Measurements from ENCODE around the gene CHST8. TPM values are rescaled to one million over a fixed set of nuclear protein-coding genes. Genes with fewer than 3 reads are reported as not detected.

Gene CHST8
- total RNA-seq, 1 experiment from 2014 or later, result 0.12 TPM

- no peak for DNase-seq (ENCODE audit: extremely low read depth, low read depth)
These were observed 159.0 kb downstream of the CHST8 start for GRCh38 chr19:33780746-33781145.

- no peak for DNase-seq (ENCODE audit: extremely low read depth, low read depth)
These were observed 159.7 kb downstream of the CHST8 start for GRCh38 chr19:33781415-33781935.

DNA sequence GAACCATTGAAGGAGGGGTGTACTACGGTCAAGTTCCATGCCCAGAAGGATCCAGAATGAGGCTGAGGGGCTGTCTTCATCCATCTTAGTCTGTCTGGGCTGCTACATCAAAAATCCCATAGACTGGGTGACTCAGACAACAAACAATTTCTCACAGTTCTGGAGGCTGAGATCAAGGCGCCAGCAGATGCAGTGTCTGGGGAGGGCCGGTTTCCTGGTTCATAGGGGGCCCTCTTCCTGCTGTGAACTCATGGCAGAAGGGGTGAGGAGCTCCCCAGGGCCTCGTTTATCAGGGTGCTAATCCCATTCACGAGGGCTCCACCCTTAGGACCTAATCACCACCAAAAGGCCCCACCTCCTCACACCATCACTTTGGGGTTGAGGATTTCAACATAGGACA is 160.2 kb downstream of the CHST8 start:
- no peak for DNase-seq (ENCODE audit: extremely low read depth, low read depth)

DNA sequence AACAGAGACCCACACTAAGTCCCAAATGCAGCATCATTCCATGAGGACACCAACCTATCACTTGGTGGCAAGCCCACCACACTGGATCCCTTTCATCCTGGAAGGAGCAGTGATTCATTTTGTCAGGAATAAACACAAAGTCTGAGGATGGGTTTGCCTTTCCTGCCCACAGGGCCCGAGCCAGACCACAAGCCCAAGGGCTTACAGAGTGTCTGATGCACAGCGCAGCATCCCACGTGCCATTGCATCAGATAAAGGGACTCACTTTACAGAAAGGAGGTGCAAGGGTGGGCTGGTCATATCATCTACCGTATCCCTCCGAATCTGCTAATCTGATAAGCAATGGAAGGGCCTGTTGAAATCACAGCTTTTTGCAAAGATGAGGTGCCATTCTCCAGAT is 162.7 kb downstream of the CHST8 start:
- DNase-seq (ENCODE audit: extremely low read depth, low read depth), result no peak

- DNase-seq (ENCODE audit: extremely low read depth, low read depth), result no peak
These were observed 164.0 kb downstream of the CHST8 start for GRCh38 chr19:33785795-33786194.

- no peak for DNase-seq (ENCODE audit: extremely low read depth, low read depth)
These were observed 166.9 kb downstream of the CHST8 start for GRCh38 chr19:33788676-33789075.

DNA sequence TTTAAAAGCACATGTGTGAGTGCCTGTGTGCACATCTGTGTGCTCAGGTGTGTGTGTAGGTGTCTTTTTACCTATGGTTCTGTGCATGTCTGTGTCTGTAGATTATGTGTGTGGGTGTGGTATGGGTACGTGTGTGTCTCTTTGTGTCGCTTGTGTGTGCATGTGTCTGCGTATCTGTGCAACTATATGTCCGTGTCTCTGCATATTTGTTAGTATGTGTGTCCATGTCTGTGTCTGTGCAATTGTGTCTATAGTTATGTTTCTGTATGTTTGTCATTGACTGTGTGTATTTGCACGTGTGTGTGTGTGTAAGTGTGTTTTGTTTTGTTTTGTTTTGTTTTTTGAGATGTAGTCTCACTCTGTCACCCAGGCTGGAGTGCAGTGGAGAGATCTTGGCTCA is 167.6 kb downstream of the CHST8 start:
- no peak for DNase-seq (ENCODE audit: extremely low read depth, low read depth)

DNA sequence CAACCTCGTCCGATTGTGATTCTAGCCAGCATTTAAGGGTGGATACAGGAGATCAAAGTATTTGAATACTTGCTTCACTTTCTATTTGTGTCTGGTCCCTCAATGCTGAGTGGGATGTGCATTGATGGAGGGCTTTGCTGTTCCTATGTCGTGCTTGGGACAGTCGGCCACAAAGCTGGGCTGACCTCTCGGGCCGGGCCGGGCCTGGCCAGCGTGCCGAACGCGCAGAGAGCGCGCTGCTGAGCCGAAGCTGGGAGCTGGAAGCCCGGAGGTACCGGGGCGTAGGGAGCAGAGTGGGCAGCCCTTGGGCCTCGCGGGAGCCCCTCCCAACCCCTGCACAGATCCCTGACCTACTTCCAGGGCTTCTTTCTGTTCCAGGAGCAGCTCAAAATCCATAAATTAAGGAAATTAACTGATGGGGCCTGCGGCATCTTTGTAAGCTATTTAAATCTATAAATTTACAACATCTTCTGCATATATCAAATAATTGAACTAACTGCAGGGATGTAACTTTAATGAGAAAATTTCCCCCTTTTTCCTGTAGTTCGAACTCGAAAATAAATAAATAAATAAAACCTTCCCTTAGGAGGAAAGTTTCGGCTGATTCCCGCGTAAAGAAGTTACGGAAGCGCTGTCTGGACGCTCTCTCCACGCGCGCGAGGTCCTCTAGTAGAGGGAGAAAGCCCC is 173.1 kb downstream of the CHST8 start:
- no peak for DNase-seq (ENCODE audit: extremely low read depth, low read depth)

DNA sequence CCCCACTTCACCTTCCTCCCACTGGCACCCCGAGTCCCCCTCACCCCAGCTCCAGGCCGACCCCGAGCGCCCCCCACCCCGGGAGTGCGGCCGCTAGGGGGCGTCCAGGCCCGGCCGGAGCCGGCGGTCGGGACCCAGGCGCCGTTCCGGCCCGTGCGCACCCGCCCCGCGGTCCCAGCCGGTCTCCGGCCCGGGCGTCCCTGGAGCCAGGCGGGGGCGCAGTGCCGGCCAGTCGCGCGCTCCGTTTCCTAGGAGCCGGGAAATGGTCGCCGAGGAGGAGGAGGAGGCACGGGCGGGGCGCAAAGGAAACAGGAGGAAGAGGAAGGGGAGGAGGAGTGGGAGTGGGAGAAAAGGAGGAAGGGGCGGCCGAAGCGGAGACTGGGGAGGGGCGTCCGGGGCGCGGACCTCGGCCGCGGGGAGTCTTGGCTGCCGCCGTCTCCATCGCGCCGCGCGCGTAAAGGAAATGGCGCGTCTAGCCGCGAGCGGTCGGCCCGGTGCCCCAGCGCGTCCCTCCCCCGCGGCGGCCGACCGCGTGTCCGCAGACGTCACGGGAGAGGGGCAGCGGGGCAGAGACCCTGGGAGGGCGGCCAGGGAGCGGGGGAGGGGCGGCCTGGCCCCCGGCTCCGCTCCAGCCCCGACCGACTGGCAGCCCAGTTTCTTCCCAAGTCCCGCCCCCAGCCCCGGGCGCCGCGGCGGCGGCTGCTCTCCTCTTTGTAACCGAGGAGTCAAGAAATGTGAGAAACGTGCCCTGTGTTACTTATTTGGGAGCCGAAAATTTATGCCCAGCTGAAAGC is 173.8 kb downstream of the CHST8 start:
- peak; percentile 60 for DNase-seq (ENCODE audit: extremely low read depth, low read depth)

DNA sequence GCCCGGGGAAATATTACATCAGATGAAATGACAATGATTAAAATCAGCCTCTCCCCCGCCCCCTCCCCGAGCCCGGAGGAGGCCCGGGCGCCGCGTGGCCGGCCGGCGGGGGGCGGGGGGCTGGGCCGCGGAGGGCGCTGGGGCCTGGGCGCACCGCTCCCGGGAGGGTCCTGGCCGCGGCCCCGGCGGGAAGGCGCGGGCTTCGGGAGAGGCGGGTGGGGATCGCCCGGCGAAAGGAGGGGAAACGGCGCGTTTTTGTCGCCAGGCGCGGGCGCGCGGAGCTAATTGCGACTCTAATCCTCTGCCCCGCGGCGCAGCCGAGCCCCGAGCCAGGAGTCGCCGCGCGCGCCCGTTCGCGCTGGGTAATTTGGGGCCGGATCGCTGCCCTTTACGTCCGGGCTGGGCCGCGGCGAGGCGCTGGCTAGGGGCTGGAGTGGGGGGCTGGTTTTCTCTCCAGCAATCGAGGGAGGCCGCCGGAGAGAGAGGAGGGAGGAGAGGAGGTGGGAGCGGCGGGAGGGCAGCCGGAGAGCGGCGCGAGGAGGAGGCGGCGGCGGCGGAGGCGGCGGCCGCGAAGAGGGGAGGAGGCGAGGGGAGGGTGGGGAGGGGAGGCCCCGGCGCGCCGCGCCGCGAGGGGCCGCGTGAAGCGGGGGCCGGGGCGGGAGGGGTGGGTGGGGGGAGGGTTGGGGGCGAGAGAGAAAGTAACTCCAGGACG is 174.6 kb downstream of the CHST8 start, which contains the start of gene KCTD15:
KCTD15 (plus strand) TSS at position 707 of the 712 bp plus-strand sequence. CDS start 3,585 bp downstream, outside the sequence.
- no peak for DNase-seq (ENCODE audit: extremely low read depth, low read depth)

- no peak for DNase-seq (ENCODE audit: extremely low read depth, low read depth)
These were observed 176.3 kb downstream of the CHST8 start for GRCh38 chr19:33797802-33798671.

GRCh38 chr19:33798681-33799111 is 176.9 kb downstream of the CHST8 start:
- no peak for DNase-seq (ENCODE audit: extremely low read depth, low read depth)

DNA sequence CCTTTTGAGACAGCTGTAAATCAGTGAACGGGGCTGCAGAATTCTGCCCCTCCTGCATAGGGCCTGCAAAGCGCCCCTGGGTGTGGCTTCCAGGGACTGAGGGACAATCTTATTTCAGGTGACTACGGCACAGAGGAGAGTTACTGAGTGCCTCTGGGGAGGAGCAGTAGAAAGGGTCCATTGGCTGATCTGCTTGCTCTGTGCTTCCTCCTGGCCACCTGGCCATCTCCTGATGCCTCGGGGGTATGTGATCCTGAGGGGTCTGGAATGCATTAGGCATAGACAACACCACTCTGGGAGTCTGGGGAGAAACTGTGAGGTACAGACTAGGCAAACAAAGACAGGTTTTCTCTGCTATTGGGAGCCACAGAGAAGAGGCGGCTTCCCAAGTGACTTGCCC is 177.7 kb downstream of the CHST8 start:
- DNase-seq (ENCODE audit: extremely low read depth, low read depth), result no peak

- DNase-seq (ENCODE audit: extremely low read depth, low read depth), result no peak
These were observed 178.4 kb downstream of the CHST8 start for GRCh38 chr19:33800012-33800680.

- no peak for DNase-seq (ENCODE audit: extremely low read depth, low read depth)
These were observed 179.7 kb downstream of the CHST8 start for GRCh38 chr19:33801411-33801810.

DNA sequence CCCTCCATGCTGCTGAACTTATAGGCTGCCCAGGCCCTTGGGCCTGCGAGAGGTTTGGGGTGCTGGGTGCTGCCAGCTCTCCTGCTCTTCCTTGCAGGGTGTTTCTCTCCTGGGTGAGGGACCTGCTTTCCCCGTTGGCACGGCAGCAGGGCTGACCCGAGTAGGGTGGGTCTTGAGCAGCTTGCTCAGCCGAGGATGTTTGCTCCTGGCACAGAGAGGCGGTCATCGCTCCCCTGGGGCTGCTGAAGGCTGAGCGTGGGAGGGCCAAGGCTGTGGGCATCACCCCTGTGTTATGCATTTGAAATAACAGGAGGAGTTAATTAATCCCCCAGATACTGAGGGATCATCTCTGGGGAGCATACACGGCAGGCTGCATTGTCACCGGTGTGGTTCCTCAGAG is 180.2 kb downstream of the CHST8 start:
- DNase-seq (ENCODE audit: extremely low read depth, low read depth), result no peak

- DNase-seq (ENCODE audit: extremely low read depth, low read depth), result no peak
These were observed 181.0 kb downstream of the CHST8 start for GRCh38 chr19:33802801-33803200.

GRCh38 chr19:33803383-33803782 is 181.6 kb downstream of the CHST8 start:
- no peak for DNase-seq (ENCODE audit: extremely low read depth, low read depth)

- DNase-seq (ENCODE audit: extremely low read depth, low read depth), result no peak
These were observed 182.5 kb downstream of the CHST8 start for GRCh38 chr19:33804021-33804799.
